ENCODE results near the gene JSRP1.

Gene JSRP1

DNA sequence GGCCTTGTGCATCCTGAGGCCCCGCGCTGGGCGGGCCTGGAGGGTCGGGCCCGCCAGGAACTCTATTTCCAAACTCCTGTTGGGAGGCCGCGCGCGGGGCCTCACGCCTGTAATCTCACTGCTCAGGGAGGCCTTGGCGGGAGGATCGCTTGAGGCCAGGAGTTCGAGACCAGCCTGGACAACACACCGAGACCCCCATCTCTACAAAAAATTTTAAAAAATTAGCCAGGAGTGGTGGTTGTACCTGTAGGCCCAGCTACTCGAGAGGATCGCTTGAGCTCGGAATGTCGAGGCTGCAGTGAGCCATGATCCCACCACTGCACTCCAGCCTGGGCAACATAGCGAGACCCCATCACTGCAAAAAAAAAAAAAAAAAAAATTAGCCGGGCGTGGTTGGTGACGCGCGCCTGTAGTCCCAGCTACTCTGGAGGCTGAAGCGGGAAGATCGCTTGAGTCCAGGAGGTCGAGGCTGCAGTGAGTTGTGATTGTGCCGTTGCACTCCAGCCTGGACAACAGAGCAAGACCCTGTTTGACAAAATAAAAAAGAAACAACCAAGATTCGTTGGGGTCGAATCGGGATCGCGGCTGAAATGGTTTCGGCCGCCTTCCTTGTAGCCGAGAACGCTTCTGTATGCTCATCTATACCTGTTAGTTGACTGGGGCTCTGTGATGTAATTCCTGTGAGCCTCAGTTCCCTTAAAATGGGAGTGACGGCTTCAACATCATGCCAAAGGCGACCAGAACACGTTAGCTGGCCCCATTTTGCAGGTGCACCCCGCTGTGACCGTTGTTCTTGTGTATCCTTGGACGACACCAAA is 19.0 kb downstream of the JSRP1 start:
- Histone ChIP-seq H3K4me3 (ENCODE audit: control insufficient read depth in 1 of 7, extremely low read depth in 1 of 7, insufficient read depth in 4 of 7, low read depth in 2 of 7, low read length in 6 of 7) (peak overlapping the region; percentile 50 to 86 (median 79)), H3K36me3 (ENCODE audit: control insufficient read depth in 4 of 4, insufficient read depth in 4 of 4, low read length in 3 of 4) (peaks cover 3 to 44% (median 17%) of the 10 kb centered on the region in 4 experiments), H3K4me1 (ENCODE audit: control extremely low read depth in 1 of 4, control insufficient read depth in 4 of 4, insufficient read depth in 4 of 4, low read length in 3 of 4) (peaks cover 0 to 71% (median 68%) of the 10 kb centered on the region in 4 experiments), H3K9me3 (ENCODE audit: control extremely low read depth in 1 of 5, control insufficient read depth in 4 of 5, insufficient read depth in 2 of 5, low read depth in 1 of 5, low read length in 4 of 5) (no peaks in the 10 kb centered on the region), H3K27me3 (replicated peaks in 2 of 5; ENCODE audit: control insufficient read depth in 4 of 5, insufficient read depth in 5 of 5, low read length in 4 of 5) (no peaks in the 10 kb centered on the region), H3K27ac (ENCODE audit: insufficient read depth in 1 of 2, low read depth in 1 of 2, low read length in 2 of 2, poor library complexity in 1 of 2, severe bottlenecking in 2 of 2) (peak overlapping the region; percentile 85 to 94)
- ChIA-PET CTCF (interaction anchor here (1.0 to 8.1 kb wide), 6 partner anchors 10 to 79 kb away, joined by 3 to 52 read pairs (median 12); partner anchors contain the start of gene AMH), POLR2A (interaction anchor here (0.6 to 1.0 kb wide), 4 partner anchors 12 to 101 kb away, joined by 3 to 7 read pairs (median 5); partner anchors contain the start of gene AMH)
- no peak for DNase-seq
- 57% methylated on average over 37 of the region's 43 CpGs for WGBS (ENCODE audit: insufficient coverage)

DNA sequence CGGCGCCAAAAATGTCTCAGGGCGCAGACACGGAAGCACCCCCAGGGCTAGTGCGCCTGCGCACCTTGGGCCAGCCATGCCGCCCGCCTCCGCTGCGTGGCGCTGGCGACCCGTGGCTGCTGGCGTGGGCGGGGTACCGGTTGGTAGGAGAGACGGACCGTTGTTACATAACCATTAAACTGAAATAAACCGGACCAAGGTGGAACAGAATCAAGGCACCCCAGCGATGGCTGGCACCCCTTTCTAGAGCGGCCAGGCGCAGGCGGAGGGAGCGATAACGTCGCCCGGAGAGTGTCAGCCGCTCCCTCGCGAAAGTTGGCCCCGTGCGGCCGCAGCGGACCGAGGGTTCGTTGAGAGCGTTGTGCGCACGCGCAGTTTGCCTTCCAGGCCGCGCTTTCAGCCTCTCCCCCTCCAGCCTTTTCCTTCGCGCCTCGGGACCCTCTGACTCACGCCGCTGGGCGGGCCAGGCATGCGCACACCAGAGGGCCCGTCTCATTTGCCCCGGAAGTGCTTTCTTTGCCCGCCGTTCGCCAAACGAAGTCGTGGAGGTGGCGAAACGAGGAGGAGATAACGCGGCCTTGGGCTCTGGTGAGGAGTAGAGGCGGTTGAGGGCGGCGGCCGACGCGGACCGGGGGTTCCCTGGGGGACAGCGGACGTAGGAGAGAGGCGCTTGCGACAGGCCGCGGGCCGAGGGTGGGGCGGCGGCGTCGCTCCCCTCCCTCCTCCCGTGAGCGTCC is 19.7 kb downstream of the JSRP1 start, which contains the start of the genes PLEKHJ1 and SF3A2:
TSS of gene PLEKHJ1 (minus strand) at position 16 of the 737 bp plus-strand sequence. CDS start 81 bp downstream, outside the sequence.
TSS of gene SF3A2 (plus strand) at position 511 of the 737 bp plus-strand sequence. CDS start 6,595 bp downstream, outside the sequence.
- no peaks in the 10 kb centered on the region for H3K9me3 ChIP-seq (ENCODE audit: control extremely low read depth in 1 of 5, control insufficient read depth in 4 of 5, insufficient read depth in 2 of 5, low read depth in 1 of 5, low read length in 4 of 5)
- peak; percentile 97 to 99 (median 98) for DNase-seq
- WGBS (ENCODE audit: insufficient coverage) = under 1% methylated on average over 50 of the region's 80 CpGs
- peak within 1 kb of the TSS; percentile 85 to 94 for H3K27ac ChIP-seq (ENCODE audit: insufficient read depth in 1 of 2, low read depth in 1 of 2, low read length in 2 of 2, poor library complexity in 1 of 2, severe bottlenecking in 2 of 2)
- ChIA-PET CTCF (interaction anchor here (0.8 to 8.1 kb wide), 5 partner anchors 15 to 79 kb away, joined by 3 to 52 read pairs (median 4); partner anchors contain the start of gene AMH), POLR2A (interaction anchor here (0.6 to 1.4 kb wide), 4 partner anchors 27 to 192 kb away, joined by 3 to 6 read pairs (median 4); no protein-coding TSS in a partner anchor)
- no peaks in the 10 kb centered on the region for H3K27me3 ChIP-seq (replicated peaks in 2 of 5; ENCODE audit: control insufficient read depth in 4 of 5, insufficient read depth in 5 of 5, low read length in 4 of 5)
- peaks cover 3 to 43% (median 21%) of the 10 kb centered on the region in 4 experiments for H3K36me3 ChIP-seq (ENCODE audit: control insufficient read depth in 4 of 4, insufficient read depth in 4 of 4, low read length in 3 of 4)
- peaks cover 0 to 64% (median 62%) of the 10 kb centered on the region in 4 experiments for H3K4me1 ChIP-seq (ENCODE audit: control extremely low read depth in 1 of 4, control insufficient read depth in 4 of 4, insufficient read depth in 4 of 4, low read length in 3 of 4)
- peak within 1 kb of the TSS; percentile 59 to 86 (median 79) for H3K4me3 ChIP-seq (ENCODE audit: control insufficient read depth in 1 of 7, extremely low read depth in 1 of 7, insufficient read depth in 4 of 7, low read depth in 2 of 7, low read length in 6 of 7)

DNA sequence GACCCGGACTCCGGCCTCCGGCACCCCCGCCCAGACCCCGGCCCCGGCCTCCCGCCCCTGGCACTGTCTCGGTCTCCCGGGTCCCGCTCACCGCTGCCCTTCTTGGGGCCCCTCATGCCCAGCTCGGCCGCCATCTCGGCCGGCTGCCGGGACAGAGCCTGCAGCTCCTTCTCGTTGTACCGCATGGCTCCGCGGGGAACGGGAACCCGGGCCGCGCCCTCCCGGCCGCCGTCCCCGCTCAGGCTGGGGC is 20.2 kb downstream of the JSRP1 start:
- 0% methylated on average over 21 of the region's 28 CpGs for WGBS (ENCODE audit: insufficient coverage)
- Histone ChIP-seq H3K27me3 (replicated peaks in 2 of 5; ENCODE audit: control insufficient read depth in 4 of 5, insufficient read depth in 5 of 5, low read length in 4 of 5) (no peaks in the 10 kb centered on the region), H3K9me3 (ENCODE audit: control extremely low read depth in 1 of 5, control insufficient read depth in 4 of 5, insufficient read depth in 2 of 5, low read depth in 1 of 5, low read length in 4 of 5) (no peaks in the 10 kb centered on the region), H3K27ac (ENCODE audit: insufficient read depth in 1 of 2, low read depth in 1 of 2, low read length in 2 of 2, poor library complexity in 1 of 2, severe bottlenecking in 2 of 2) (peak overlapping the region; percentile 85 to 94), H3K4me1 (ENCODE audit: control extremely low read depth in 1 of 4, control insufficient read depth in 4 of 4, insufficient read depth in 4 of 4, low read length in 3 of 4) (peaks cover 0 to 60% (median 57%) of the 10 kb centered on the region in 4 experiments), H3K4me3 (ENCODE audit: control insufficient read depth in 1 of 7, extremely low read depth in 1 of 7, insufficient read depth in 4 of 7, low read depth in 2 of 7, low read length in 6 of 7) (peak overlapping the region; percentile 59 to 86 (median 79)), H3K36me3 (ENCODE audit: control insufficient read depth in 4 of 4, insufficient read depth in 4 of 4, low read length in 3 of 4) (peaks cover 3 to 43% (median 24%) of the 10 kb centered on the region in 4 experiments)
- POLR2A ChIA-PET = interaction anchor here (0.6 to 1.4 kb wide), 4 partner anchors 27 to 192 kb away, joined by 3 to 6 read pairs (median 4); no protein-coding TSS in a partner anchor
- CTCF ChIA-PET = interaction anchor here (0.8 to 1.4 kb wide), 5 partner anchors 35 to 79 kb away, joined by 3 to 4 read pairs (median 4); no protein-coding TSS in a partner anchor
- DNase-seq = no peak

DNA sequence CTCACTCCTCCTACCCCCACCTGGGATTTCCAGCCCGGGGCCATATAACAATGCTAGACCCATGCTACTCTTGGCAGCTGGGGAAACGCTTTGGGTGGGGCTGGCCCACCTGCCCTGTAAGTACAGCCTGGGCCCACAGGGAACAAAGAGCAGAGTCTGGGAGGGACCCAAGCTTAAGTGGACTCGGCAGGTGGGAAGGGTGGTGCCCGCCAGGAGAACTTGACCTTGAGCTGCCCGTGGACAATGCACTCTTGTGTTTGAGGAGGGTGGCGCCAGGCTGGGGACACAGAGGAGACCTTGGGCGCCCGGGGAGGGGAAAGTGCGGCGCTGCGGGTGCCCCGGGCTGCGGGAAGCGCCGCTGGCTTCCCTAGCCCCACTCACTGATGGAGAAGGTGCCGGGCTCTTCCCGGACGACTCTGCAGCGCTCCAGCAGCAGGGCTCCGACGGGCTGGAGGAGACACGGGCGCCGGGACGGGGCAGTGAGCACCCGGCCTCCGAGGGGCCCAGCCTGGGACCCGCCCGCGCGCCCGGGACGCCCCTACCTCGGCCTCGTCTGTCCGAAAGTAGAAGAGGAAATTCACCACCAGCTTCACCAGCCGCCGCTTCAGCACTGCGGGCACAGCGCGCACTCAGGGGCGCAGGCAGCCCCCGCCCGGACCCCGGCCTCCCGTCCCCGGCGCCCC is 20.7 kb downstream of the JSRP1 start:
- Histone ChIP-seq H3K36me3 (ENCODE audit: control insufficient read depth in 4 of 4, insufficient read depth in 4 of 4, low read length in 3 of 4) (peaks cover 3 to 43% (median 28%) of the 10 kb centered on the region in 4 experiments), H3K27me3 (replicated peaks in 2 of 5; ENCODE audit: control insufficient read depth in 4 of 5, insufficient read depth in 5 of 5, low read length in 4 of 5) (no peaks in the 10 kb centered on the region), H3K4me3 (ENCODE audit: control insufficient read depth in 1 of 7, extremely low read depth in 1 of 7, insufficient read depth in 4 of 7, low read depth in 2 of 7, low read length in 6 of 7) (peak overlapping the region; percentile 59 to 86 (median 79)), H3K4me1 (ENCODE audit: control extremely low read depth in 1 of 4, control insufficient read depth in 4 of 4, insufficient read depth in 4 of 4, low read length in 3 of 4) (peaks cover 0 to 55% (median 53%) of the 10 kb centered on the region in 4 experiments), H3K9me3 (ENCODE audit: control extremely low read depth in 1 of 5, control insufficient read depth in 4 of 5, insufficient read depth in 2 of 5, low read depth in 1 of 5, low read length in 4 of 5) (no peaks in the 10 kb centered on the region), H3K27ac (ENCODE audit: insufficient read depth in 1 of 2, low read depth in 1 of 2, low read length in 2 of 2, poor library complexity in 1 of 2, severe bottlenecking in 2 of 2) (peak overlapping the region in 1 of 2 experiments; percentile 94)
- under 1% methylated on average over 44 of the region's 48 CpGs for WGBS (ENCODE audit: insufficient coverage)
- peak in 1 of 3 donors; percentile 26 for DNase-seq
- ChIA-PET POLR2A (interaction anchor here (0.6 to 1.4 kb wide), 4 partner anchors 28 to 193 kb away, joined by 3 to 6 read pairs (median 4); no protein-coding TSS in a partner anchor), CTCF (interaction anchor here (0.8 to 1.4 kb wide), 5 partner anchors 36 to 80 kb away, joined by 3 to 4 read pairs (median 4); no protein-coding TSS in a partner anchor)

DNA sequence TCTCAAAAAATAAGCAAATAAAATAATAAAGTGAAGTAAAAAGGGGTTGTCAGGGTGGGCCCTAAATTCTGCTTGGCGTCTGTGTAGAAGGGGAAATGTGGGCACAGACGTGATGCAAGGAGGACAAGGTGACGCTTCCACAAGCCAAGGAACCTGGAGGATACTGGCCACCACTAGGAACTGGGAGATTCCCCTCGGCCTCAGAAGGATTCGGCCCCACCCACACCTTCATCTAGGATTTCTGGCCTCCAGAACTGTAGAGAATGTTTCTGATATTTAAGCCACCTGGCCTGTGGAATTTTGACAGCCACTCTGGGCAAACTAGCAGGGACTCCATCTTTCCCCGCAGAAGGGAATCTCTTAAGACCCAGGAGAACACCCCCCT is 21.2 kb downstream of the JSRP1 start:
- Histone ChIP-seq H3K9me3 (ENCODE audit: control extremely low read depth in 1 of 5, control insufficient read depth in 4 of 5, insufficient read depth in 2 of 5, low read depth in 1 of 5, low read length in 4 of 5) (no peaks in the 10 kb centered on the region), H3K27me3 (replicated peaks in 2 of 5; ENCODE audit: control insufficient read depth in 4 of 5, insufficient read depth in 5 of 5, low read length in 4 of 5) (no peaks in the 10 kb centered on the region), H3K4me1 (ENCODE audit: control extremely low read depth in 1 of 4, control insufficient read depth in 4 of 4, insufficient read depth in 4 of 4, low read length in 3 of 4) (peaks cover 0 to 50% (median 47%) of the 10 kb centered on the region in 4 experiments), H3K27ac (ENCODE audit: insufficient read depth in 1 of 2, low read depth in 1 of 2, low read length in 2 of 2, poor library complexity in 1 of 2, severe bottlenecking in 2 of 2) (peak overlapping the region in 1 of 2 experiments; percentile 94), H3K36me3 (ENCODE audit: control insufficient read depth in 4 of 4, insufficient read depth in 4 of 4, low read length in 3 of 4) (peaks cover 3 to 47% (median 33%) of the 10 kb centered on the region in 4 experiments), H3K4me3 (ENCODE audit: control insufficient read depth in 1 of 7, extremely low read depth in 1 of 7, insufficient read depth in 4 of 7, low read depth in 2 of 7, low read length in 6 of 7) (peak overlapping the region; percentile 59 to 86 (median 79))
- no peak for DNase-seq
- 88% methylated on average over 6 of the region's 6 CpGs for WGBS (ENCODE audit: insufficient coverage)
- ChIA-PET CTCF (interaction anchor here (1.2 to 1.4 kb wide), 2 partner anchors 66 to 80 kb away, joined by 4 read pairs; no protein-coding TSS in a partner anchor), POLR2A (interaction anchor here (1.4 kb wide), 1 partner anchor 34 kb away, joined by 6 read pairs; no protein-coding TSS in a partner anchor)

DNA sequence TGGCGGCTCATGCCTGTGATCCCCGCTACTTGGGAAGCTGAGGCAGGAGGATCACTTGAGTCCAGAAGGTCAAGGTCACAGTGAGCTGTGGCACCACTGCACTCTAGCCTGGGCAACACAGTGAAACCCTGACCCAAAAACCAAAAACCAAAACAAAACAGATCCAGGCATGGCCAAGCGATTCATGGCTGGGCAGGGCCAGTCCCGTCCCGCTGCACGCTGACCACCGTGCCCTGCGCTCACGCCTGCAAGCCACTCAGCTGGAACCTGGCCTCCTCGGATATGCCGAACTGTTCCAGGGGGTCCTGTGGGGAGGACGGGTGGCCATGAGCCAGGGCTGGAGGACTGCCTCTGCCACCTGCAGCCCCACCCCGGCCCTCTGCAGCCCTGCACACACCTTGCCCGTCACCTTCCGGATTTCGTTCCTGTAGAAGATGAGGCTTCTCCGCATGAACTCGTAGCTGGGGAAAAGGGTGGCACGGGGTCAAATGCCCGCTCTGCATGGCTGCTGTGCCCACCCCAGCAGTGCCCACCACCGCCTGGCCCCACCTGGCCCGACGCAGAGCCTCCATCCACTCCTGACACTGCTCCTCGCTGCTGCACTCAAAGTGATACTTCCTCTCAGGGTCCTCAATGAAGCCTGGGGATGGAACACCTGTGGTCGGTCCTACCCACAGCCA is 22.5 kb downstream of the JSRP1 start:
- H3K27me3 ChIP-seq (replicated peaks in 2 of 5; ENCODE audit: control insufficient read depth in 4 of 5, insufficient read depth in 5 of 5, low read length in 4 of 5) = no peaks in the 10 kb centered on the region
- CTCF ChIA-PET = interaction anchor here (0.6 to 1.9 kb wide), 2 partner anchors 9 to 220 kb away, joined by 3 to 6 read pairs; no protein-coding TSS in a partner anchor
- no peak for DNase-seq
- peaks cover 3 to 58% (median 46%) of the 10 kb centered on the region in 4 experiments for H3K36me3 ChIP-seq (ENCODE audit: control insufficient read depth in 4 of 4, insufficient read depth in 4 of 4, low read length in 3 of 4)
- POLR2A ChIA-PET = no interaction called here
- peaks cover 0 to 37% (median 35%) of the 10 kb centered on the region in 4 experiments for H3K4me1 ChIP-seq (ENCODE audit: control extremely low read depth in 1 of 4, control insufficient read depth in 4 of 4, insufficient read depth in 4 of 4, low read length in 3 of 4)
- H3K27ac ChIP-seq (ENCODE audit: insufficient read depth in 1 of 2, low read depth in 1 of 2, low read length in 2 of 2, poor library complexity in 1 of 2, severe bottlenecking in 2 of 2) = no peak overlapping the region
- H3K4me3 ChIP-seq (ENCODE audit: control insufficient read depth in 1 of 7, extremely low read depth in 1 of 7, insufficient read depth in 4 of 7, low read depth in 2 of 7, low read length in 6 of 7) = no peak overlapping the region
- no peaks in the 10 kb centered on the region for H3K9me3 ChIP-seq (ENCODE audit: control extremely low read depth in 1 of 5, control insufficient read depth in 4 of 5, insufficient read depth in 2 of 5, low read depth in 1 of 5, low read length in 4 of 5)
- 97% methylated on average over 22 of the region's 25 CpGs for WGBS (ENCODE audit: insufficient coverage)
